Activated T-cell treated with anti-CD3 and anti-CD28 coated beads, Interleukin-2, amount 50 U/mL, for 4 hours (primary cell): Measurements from ENCODE around the gene NKAIN2. TPM values are rescaled to one million over a fixed set of nuclear protein-coding genes. Genes with fewer than 3 reads are reported as not detected.
"Not testable (repeated sequence)": the region's sequence is repeated elsewhere in the genome, so short reads cannot be mapped to it uniquely, and the experiment has no call there.

ENCODE experiments used
- ATAC-seq, 2 donors: fragments of 200-7000 bp; cut with Tn5 transposase; one replicate each; pipeline ENCODE4 v1.10.0; 2021
- DNase-seq: peaks from one replicate; pipeline ENCODE4 v3.0.0-alpha.2; 2020
- H3K27me3 Mint-ChIP-seq: one replicate; pipeline ENCODE4 v1.8.0; 2021; ENCODE audit warnings: low read depth, mixed read lengths
- H3K36me3 Mint-ChIP-seq: one replicate; pipeline ENCODE4 v1.8.0; 2022; ENCODE audit warnings: mixed read lengths; ENCODE audit not compliant: insufficient read depth
- H3K4me1 Mint-ChIP-seq: one replicate; pipeline ENCODE4 v1.8.0; 2021; ENCODE audit warnings: low read depth, mixed read lengths
- H3K4me3 Mint-ChIP-seq: one replicate; pipeline ENCODE4 v1.8.0; 2021; ENCODE audit warnings: mild to moderate bottlenecking, moderate library complexity, mixed read lengths
- H3K9me3 Mint-ChIP-seq: one replicate; pipeline ENCODE4 v1.8.0; 2021; ENCODE audit warnings: mixed read lengths
- total RNA-seq, 3 donors: library from RNA; stranded (reverse); gene quantifications; one replicate each; pipeline ENCODE4 v1.2.1, GENCODE V29; 2021

NKAIN2 gene
- total RNA-seq, 3 donors from 2014 or later = not detected

GRCh38 chr6:123888771-123889513 lies 85.3 kb downstream of the NKAIN2 start:
- no peaks in the 10 kb centered on the region for H3K9me3 Mint-ChIP-seq
- no peak overlapping the region for H3K4me3 Mint-ChIP-seq
- no peaks in the 10 kb centered on the region for H3K4me1 Mint-ChIP-seq
- no peak for ATAC-seq
- no peaks in the 10 kb centered on the region for H3K27me3 Mint-ChIP-seq
- no peak for DNase-seq
- no peaks in the 10 kb centered on the region for H3K36me3 Mint-ChIP-seq

GRCh38 chr6:123895346-123895745 lies 91.7 kb downstream of the NKAIN2 start:
- no peaks in the 10 kb centered on the region for H3K27me3 Mint-ChIP-seq
- ATAC-seq = no peak

GRCh38 chr6:123895806-123896205 lies 92.1 kb downstream of the NKAIN2 start:
- H3K9me3 Mint-ChIP-seq = no peaks in the 10 kb centered on the region
- H3K4me1 Mint-ChIP-seq = no peaks in the 10 kb centered on the region
- DNase-seq (no peak), ATAC-seq (no peak)
- H3K27me3 Mint-ChIP-seq = no peaks in the 10 kb centered on the region
- no peak overlapping the region for H3K4me3 Mint-ChIP-seq
- no peaks in the 10 kb centered on the region for H3K36me3 Mint-ChIP-seq

More at GRCh38 chr6:123895346-123895745, 91.7 kb downstream of the NKAIN2 start:
- Mint-ChIP-seq H3K36me3 (no peaks in the 10 kb centered on the region), H3K9me3 (no peaks in the 10 kb centered on the region), H3K4me3 (no peak overlapping the region), H3K4me1 (no peaks in the 10 kb centered on the region)
- no peak for DNase-seq

- H3K36me3 Mint-ChIP-seq = no peaks in the 10 kb centered on the region
- no peak overlapping the region for H3K4me3 Mint-ChIP-seq
- ATAC-seq = no peak
Measured at GRCh38 chr6:123896869-123897268, 93.2 kb downstream of the NKAIN2 start.

GRCh38 chr6:123897965-123898364 lies 94.3 kb downstream of the NKAIN2 start:
- ATAC-seq (no peak), DNase-seq (no peak)
- H3K36me3 Mint-ChIP-seq = no peaks in the 10 kb centered on the region
- H3K4me3 Mint-ChIP-seq = no peak overlapping the region
- no peaks in the 10 kb centered on the region for H3K9me3 Mint-ChIP-seq
- no peaks in the 10 kb centered on the region for H3K4me1 Mint-ChIP-seq
- H3K27me3 Mint-ChIP-seq = no peaks in the 10 kb centered on the region

More at GRCh38 chr6:123896869-123897268, 93.2 kb downstream of the NKAIN2 start:
- DNase-seq = no peak
- H3K9me3 Mint-ChIP-seq = no peaks in the 10 kb centered on the region
- H3K27me3 Mint-ChIP-seq = no peaks in the 10 kb centered on the region
- H3K4me1 Mint-ChIP-seq = no peaks in the 10 kb centered on the region

- Mint-ChIP-seq H3K9me3 (no peaks in the 10 kb centered on the region), H3K4me1 (no peaks in the 10 kb centered on the region), H3K4me3 (no peak overlapping the region), H3K36me3 (no peaks in the 10 kb centered on the region), H3K27me3 (no peaks in the 10 kb centered on the region)
- ATAC-seq = no peak
- DNase-seq = no peak
Measured at GRCh38 chr6:123898665-123899064, 95.0 kb downstream of the NKAIN2 start.

- Mint-ChIP-seq H3K9me3 (no peaks in the 10 kb centered on the region), H3K4me3 (no peak overlapping the region), H3K4me1 (no peaks in the 10 kb centered on the region), H3K27me3 (no peaks in the 10 kb centered on the region), H3K36me3 (no peaks in the 10 kb centered on the region)
- DNase-seq = no peak
- no peak for ATAC-seq
Measured at GRCh38 chr6:123899745-123900144, 96.1 kb downstream of the NKAIN2 start.

GRCh38 chr6:123901436-123901835 lies 97.8 kb downstream of the NKAIN2 start:
- Mint-ChIP-seq H3K27me3 (no peaks in the 10 kb centered on the region), H3K4me1 (no peaks in the 10 kb centered on the region), H3K4me3 (no peak overlapping the region), H3K36me3 (no peaks in the 10 kb centered on the region), H3K9me3 (no peaks in the 10 kb centered on the region)
- DNase-seq (no peak), ATAC-seq (no peak)

- Mint-ChIP-seq H3K4me1 (no peaks in the 10 kb centered on the region), H3K36me3 (no peaks in the 10 kb centered on the region), H3K9me3 (no peaks in the 10 kb centered on the region), H3K4me3 (no peak overlapping the region), H3K27me3 (no peaks in the 10 kb centered on the region)
- ATAC-seq (no peak), DNase-seq (no peak)
Measured at GRCh38 chr6:123902738-123903313, 99.2 kb downstream of the NKAIN2 start.

- ATAC-seq (no peak), DNase-seq (no peak)
- Mint-ChIP-seq H3K4me3 (no peak overlapping the region), H3K36me3 (no peaks in the 10 kb centered on the region), H3K9me3 (no peaks in the 10 kb centered on the region), H3K27me3 (no peaks in the 10 kb centered on the region), H3K4me1 (no peaks in the 10 kb centered on the region)
Measured at GRCh38 chr6:123904228-123904627, 100.6 kb downstream of the NKAIN2 start.

GRCh38 chr6:123908797-123909196 lies 105.1 kb downstream of the NKAIN2 start:
- no peaks in the 10 kb centered on the region for H3K27me3 Mint-ChIP-seq
- ATAC-seq (no peak), DNase-seq (no peak)
- H3K36me3 Mint-ChIP-seq = no peaks in the 10 kb centered on the region
- H3K4me3 Mint-ChIP-seq = no peak overlapping the region
- no peaks in the 10 kb centered on the region for H3K9me3 Mint-ChIP-seq
- H3K4me1 Mint-ChIP-seq = no peaks in the 10 kb centered on the region

- Mint-ChIP-seq H3K36me3 (no peaks in the 10 kb centered on the region), H3K27me3 (no peaks in the 10 kb centered on the region), H3K4me3 (no peak overlapping the region), H3K9me3 (no peaks in the 10 kb centered on the region), H3K4me1 (no peaks in the 10 kb centered on the region)
- no peak for ATAC-seq
- DNase-seq = no peak
Measured at GRCh38 chr6:123909989-123910388, 106.3 kb downstream of the NKAIN2 start.

- Mint-ChIP-seq H3K4me3 (no peak overlapping the region), H3K9me3 (no peaks in the 10 kb centered on the region), H3K27me3 (no peaks in the 10 kb centered on the region), H3K36me3 (no peaks in the 10 kb centered on the region), H3K4me1 (no peaks in the 10 kb centered on the region)
- ATAC-seq (no peak), DNase-seq (no peak)
Measured at GRCh38 chr6:123913863-123914262, 110.2 kb downstream of the NKAIN2 start.

- not testable (repeated sequence) for DNase-seq, ATAC-seq, H3K36me3 Mint-ChIP-seq, H3K4me1 Mint-ChIP-seq, H3K27me3 Mint-ChIP-seq, H3K4me3 Mint-ChIP-seq
- H3K9me3 Mint-ChIP-seq = peaks cover 13% of the 10 kb centered on the region
Measured at GRCh38 chr6:123923379-123923778, 119.7 kb downstream of the NKAIN2 start.

- Mint-ChIP-seq H3K36me3 (no peaks in the 10 kb centered on the region), H3K27me3 (no peaks in the 10 kb centered on the region), H3K4me1 (no peaks in the 10 kb centered on the region), H3K9me3 (peaks cover 13% of the 10 kb centered on the region), H3K4me3 (no peak overlapping the region)
- DNase-seq (no peak), ATAC-seq (no peak)
Measured at GRCh38 chr6:123925350-123925749, 121.7 kb downstream of the NKAIN2 start.
